ENCODE data around the gene HNRNPAB. TPM values are rescaled to one million over a fixed set of nuclear protein-coding genes. Genes with fewer than 3 reads are reported as not detected.

The HNRNPAB gene
- total RNA-seq, 1 experiment from 2014 or later, result 364 TPM

DNA sequence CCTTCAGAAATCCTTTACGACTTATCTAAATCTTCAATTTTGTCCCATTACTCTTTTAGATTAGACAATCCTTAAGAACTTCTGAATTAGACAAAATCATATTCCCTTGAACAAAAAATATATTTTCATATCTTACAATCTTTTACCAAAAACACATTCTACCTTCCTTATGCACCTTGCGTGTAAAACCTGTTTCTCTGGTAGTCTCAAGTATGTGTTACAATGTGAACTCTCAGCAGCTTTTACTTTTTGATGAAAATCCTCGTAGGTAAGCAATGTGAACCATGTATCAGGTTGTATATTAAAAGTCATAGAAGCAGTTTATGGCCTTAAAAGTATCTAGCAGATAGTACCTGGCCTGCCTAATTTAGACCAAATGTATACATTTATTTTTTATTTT is 29.9 kb upstream of the HNRNPAB start:
- TF ChIP-seq, protein P1, sequence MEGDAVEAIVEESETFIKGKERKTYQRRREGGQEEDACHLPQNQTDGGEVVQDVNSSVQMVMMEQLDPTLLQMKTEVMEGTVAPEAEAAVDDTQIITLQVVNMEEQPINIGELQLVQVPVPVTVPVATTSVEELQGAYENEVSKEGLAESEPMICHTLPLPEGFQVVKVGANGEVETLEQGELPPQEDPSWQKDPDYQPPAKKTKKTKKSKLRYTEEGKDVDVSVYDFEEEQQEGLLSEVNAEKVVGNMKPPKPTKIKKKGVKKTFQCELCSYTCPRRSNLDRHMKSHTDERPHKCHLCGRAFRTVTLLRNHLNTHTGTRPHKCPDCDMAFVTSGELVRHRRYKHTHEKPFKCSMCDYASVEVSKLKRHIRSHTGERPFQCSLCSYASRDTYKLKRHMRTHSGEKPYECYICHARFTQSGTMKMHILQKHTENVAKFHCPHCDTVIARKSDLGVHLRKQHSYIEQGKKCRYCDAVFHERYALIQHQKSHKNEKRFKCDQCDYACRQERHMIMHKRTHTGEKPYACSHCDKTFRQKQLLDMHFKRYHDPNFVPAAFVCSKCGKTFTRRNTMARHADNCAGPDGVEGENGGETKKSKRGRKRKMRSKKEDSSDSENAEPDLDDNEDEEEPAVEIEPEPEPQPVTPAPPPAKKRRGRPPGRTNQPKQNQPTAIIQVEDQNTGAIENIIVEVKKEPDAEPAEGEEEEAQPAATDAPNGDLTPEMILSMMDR (IDR thresholded peaks at IDR 0.05; ENCODE audit: unreplicated experiment), result no peak
- DNase-seq (ENCODE audit: unreplicated experiment), result no peak
- intact Hi-C loops (cut with micrococcal nuclease), result loop anchor here (5.0 kb wide), 1 partner anchor 552 kb away; no protein-coding TSS in a partner anchor
- Mint-ChIP-seq H3K9me3 (ENCODE audit: unreplicated experiment) (no peaks in the 10 kb centered on the region), H3K27ac (ENCODE audit: low read depth, unreplicated experiment) (no peak overlapping the region), H3K36me3 (ENCODE audit: insufficient read depth, unreplicated experiment) (no peaks in the 10 kb centered on the region), H3K4me3 (ENCODE audit: unreplicated experiment) (no peak overlapping the region), H3K27me3 (ENCODE audit: insufficient read depth, unreplicated experiment) (no peaks in the 10 kb centered on the region), H3K4me1 (ENCODE audit: insufficient read depth, unreplicated experiment) (no peaks in the 10 kb centered on the region)
- ChIA-PET POLR2A (interaction anchor here (0.6 to 1.3 kb wide), 3 partner anchors 12 to 149 kb away, joined by 4 to 5 read pairs (median 5); partner anchors contain the start of gene HNRNPAB), CTCF (interaction anchor here (0.6 to 1.0 kb wide), 3 partner anchors 98 to 1022 kb away, joined by 3 to 4 read pairs (median 3); no protein-coding TSS in a partner anchor)
- no TSS peak for BruUV-seq (replicated peaks)

DNA sequence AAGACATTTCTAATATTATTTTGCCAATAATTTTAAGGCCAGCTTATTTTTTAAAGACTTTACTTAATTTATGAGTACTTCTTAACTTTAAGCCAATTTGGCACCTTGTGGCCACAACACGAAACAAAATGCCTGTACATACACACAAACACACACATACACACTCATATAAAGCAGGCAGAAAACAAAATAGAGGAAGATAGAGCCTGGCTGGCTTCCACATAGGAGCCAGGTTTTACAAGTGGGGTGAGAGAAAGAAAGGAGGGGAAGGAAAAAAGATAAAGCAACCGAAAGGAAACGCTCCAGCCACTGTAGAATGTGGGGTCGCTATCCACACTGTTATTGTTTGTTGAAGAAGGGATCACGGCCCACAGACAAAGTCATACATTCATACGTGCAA is 27.5 kb upstream of the HNRNPAB start:
- TF ChIP-seq, protein P1 (IDR thresholded peaks at IDR 0.05; ENCODE audit: unreplicated experiment), result no peak
- intact Hi-C loops (cut with micrococcal nuclease), result no loop called here
- no peak for DNase-seq (ENCODE audit: unreplicated experiment)
- BruUV-seq (replicated peaks), result no TSS peak
- CTCF ChIA-PET, result no interaction called here
- Mint-ChIP-seq H3K27me3 (ENCODE audit: insufficient read depth, unreplicated experiment) (no peaks in the 10 kb centered on the region), H3K9me3 (ENCODE audit: unreplicated experiment) (no peaks in the 10 kb centered on the region), H3K4me1 (ENCODE audit: insufficient read depth, unreplicated experiment) (no peaks in the 10 kb centered on the region), H3K4me3 (ENCODE audit: unreplicated experiment) (no peak overlapping the region), H3K36me3 (ENCODE audit: insufficient read depth, unreplicated experiment) (no peaks in the 10 kb centered on the region), H3K27ac (ENCODE audit: low read depth, unreplicated experiment) (no peak overlapping the region)
- POLR2A ChIA-PET, result interaction anchor here (0.7 to 0.8 kb wide), 2 partner anchors 101 to 395 kb away, joined by 3 read pairs; no protein-coding TSS in a partner anchor

DNA sequence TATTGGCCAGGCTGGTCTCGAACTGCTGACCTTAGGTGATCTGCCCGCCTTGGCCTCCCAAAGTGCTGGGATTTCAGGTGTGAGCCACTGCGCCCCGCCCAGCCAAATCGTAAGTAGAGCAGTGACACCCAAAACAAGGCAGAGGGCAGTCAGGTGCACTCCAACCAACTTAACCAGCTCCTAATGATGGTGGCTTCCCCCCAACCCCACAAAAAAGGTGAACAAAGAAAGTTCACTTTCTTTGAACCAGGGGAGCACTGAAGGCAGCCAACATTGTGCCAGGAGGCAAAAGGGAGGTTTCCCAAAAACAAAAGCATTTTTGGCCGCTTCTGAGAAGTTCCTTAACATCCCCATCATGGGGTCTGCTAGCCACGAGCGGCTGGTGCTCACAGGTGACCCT is 26.8 kb upstream of the HNRNPAB start:
- CTCF ChIA-PET, result interaction anchor here (1.3 kb wide), 1 partner anchor 102 kb away, joined by 3 read pairs; no protein-coding TSS in a partner anchor
- TF ChIP-seq, protein P1 (IDR thresholded peaks at IDR 0.05; ENCODE audit: unreplicated experiment), result no peak
- no peaks in the 10 kb centered on the region for H3K36me3 Mint-ChIP-seq (ENCODE audit: insufficient read depth, unreplicated experiment)
- no peaks in the 10 kb centered on the region for H3K4me1 Mint-ChIP-seq (ENCODE audit: insufficient read depth, unreplicated experiment)
- DNase-seq (ENCODE audit: unreplicated experiment), result no peak
- no peak overlapping the region for H3K27ac Mint-ChIP-seq (ENCODE audit: low read depth, unreplicated experiment)
- intact Hi-C loops (cut with micrococcal nuclease), result no loop called here
- no peaks in the 10 kb centered on the region for H3K9me3 Mint-ChIP-seq (ENCODE audit: unreplicated experiment)
- POLR2A ChIA-PET, result interaction anchor here (0.7 kb wide), 1 partner anchor 17 kb away, joined by 3 read pairs; no protein-coding TSS in a partner anchor
- BruUV-seq (replicated peaks), result no TSS peak
- H3K27me3 Mint-ChIP-seq (ENCODE audit: insufficient read depth, unreplicated experiment), result no peaks in the 10 kb centered on the region
- no peak overlapping the region for H3K4me3 Mint-ChIP-seq (ENCODE audit: unreplicated experiment)

DNA sequence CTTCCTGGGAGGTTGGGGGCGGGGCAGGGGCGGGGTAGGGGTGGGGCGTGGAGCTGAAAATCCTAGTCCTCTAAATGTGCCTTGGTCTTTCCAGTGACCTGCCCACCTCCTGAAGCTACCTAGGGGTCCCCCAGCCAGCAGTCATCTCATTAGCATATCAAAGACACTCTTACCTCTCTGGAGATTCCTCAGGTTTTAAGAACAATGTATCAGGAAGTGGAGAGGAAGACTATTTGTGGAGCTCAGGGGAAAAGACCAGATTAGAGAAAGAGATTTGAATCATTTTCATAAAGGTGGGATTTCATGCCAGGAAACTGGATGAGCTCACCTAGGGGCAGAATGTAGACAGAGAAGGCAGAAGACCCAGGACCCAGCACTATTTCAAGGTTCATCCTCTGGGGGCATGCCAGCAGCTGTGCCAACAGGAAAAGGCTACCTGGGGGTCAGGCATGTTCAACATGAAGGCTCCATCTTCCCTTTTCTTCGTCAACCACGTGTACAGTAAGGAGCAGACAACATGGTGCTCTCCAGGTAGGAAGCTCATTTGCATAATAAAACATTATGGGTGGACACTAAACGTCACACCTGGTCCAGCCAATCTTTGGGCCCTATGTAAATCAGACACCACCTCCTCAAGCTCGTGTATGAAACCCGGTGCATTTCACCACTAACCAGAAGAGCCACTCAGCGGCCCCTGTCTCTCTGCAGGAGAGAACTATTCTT is 24.0 kb upstream of the HNRNPAB start:
- Mint-ChIP-seq H3K27me3 (ENCODE audit: insufficient read depth, unreplicated experiment) (no peaks in the 10 kb centered on the region), H3K9me3 (ENCODE audit: unreplicated experiment) (no peaks in the 10 kb centered on the region), H3K4me3 (ENCODE audit: unreplicated experiment) (no peak overlapping the region), H3K36me3 (ENCODE audit: insufficient read depth, unreplicated experiment) (no peaks in the 10 kb centered on the region), H3K27ac (ENCODE audit: low read depth, unreplicated experiment) (no peak overlapping the region), H3K4me1 (ENCODE audit: insufficient read depth, unreplicated experiment) (no peaks in the 10 kb centered on the region)
- CTCF ChIA-PET, result interaction anchor here (0.6 to 1.4 kb wide), 9 partner anchors 11 to 1520 kb away, joined by 3 to 7 read pairs (median 3); no protein-coding TSS in a partner anchor
- TF ChIP-seq, protein P1 (IDR thresholded peaks at IDR 0.05; ENCODE audit: unreplicated experiment), result no peak
- intact Hi-C loops (cut with micrococcal nuclease), result no loop called here
- POLR2A ChIA-PET, result interaction anchor here (0.6 to 2.5 kb wide), 2 partner anchors 12 to 27 kb away, joined by 5 to 7 read pairs; partner anchors contain the start of gene NHP2
- BruUV-seq (replicated peaks), result no TSS peak
- no peak for DNase-seq (ENCODE audit: unreplicated experiment)
